HL-60 (cell line): ENCODE results near the gene TOPAZ1.

ENCODE experiments used
- POLR2AphosphoS5 ChIP-seq: IDR thresholded peaks from 2 replicates; pipeline ENCODE4 v1.6.1; 2012; ENCODE audit warnings: low read depth
- TF ChIP-seq, protein P1 (sequence below): IDR thresholded peaks from one replicate; pipeline ENCODE4 v1.5.1; 2011; ENCODE audit warnings: low read length, control low read depth, inconsistent platforms; ENCODE audit not compliant: insufficient read depth

DNA sequence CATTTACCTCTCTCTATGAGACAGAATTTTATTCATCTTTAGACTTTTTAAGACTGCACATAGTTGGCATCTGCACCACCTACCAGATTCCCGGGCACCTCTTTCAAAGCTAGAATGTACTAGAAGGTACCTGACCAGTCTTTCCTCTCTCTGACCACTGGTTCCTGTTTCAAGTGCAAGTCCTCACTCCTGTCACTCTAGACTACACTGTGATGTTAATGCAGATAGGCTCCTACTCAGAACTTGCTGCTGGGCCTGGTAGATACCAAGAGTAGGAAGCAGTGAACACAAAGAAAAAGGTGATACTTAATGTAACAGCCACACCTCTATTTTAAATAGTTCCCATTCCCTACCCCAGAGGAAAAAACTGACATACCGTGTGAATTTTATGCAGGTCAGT, 88.8 kb downstream of the TOPAZ1 start:
- TF ChIP-seq, protein P1, sequence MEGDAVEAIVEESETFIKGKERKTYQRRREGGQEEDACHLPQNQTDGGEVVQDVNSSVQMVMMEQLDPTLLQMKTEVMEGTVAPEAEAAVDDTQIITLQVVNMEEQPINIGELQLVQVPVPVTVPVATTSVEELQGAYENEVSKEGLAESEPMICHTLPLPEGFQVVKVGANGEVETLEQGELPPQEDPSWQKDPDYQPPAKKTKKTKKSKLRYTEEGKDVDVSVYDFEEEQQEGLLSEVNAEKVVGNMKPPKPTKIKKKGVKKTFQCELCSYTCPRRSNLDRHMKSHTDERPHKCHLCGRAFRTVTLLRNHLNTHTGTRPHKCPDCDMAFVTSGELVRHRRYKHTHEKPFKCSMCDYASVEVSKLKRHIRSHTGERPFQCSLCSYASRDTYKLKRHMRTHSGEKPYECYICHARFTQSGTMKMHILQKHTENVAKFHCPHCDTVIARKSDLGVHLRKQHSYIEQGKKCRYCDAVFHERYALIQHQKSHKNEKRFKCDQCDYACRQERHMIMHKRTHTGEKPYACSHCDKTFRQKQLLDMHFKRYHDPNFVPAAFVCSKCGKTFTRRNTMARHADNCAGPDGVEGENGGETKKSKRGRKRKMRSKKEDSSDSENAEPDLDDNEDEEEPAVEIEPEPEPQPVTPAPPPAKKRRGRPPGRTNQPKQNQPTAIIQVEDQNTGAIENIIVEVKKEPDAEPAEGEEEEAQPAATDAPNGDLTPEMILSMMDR = no peak
- TF ChIP-seq POLR2AphosphoS5 = no peak
